Pancreas (tissue), 10 donors: Measurements from ENCODE around the gene SPOPL. TPM values are rescaled to one million over a fixed set of nuclear protein-coding genes. Genes with fewer than 3 reads are reported as not detected.
A peak's percentile ranks its signal among the peaks of the same experiment; 100 is the strongest.

Experiments
- ATAC-seq, 4 donors: fragments of 200-7000 bp; cut with Tn5 transposase; one replicate each; pipeline versions ENCODE4 v1.8.0 to v1.9.1; 2020; ENCODE audit warnings: mild to moderate bottlenecking in 4 of 4, moderate library complexity in 4 of 4
- DNase-seq, 6 donors: peaks; one replicate each; pipeline ENCODE4 v3.0.0-alpha.2; 2020
- FAIRE-seq: peaks from 2 replicates; lab custom pipeline; 2012; peaks lifted over from hg19 to GRCh38; lab: Jason Lieb, UNC
- H3K27ac ChIP-seq, 4 donors: fragments of 200-600 bp; sonication (generic); 1 replicate in 3 of 4; 2 replicates in 1 of 4; pipeline versions ENCODE4 v1.5.0 to v1.8.0; 2020
- H3K27me3 ChIP-seq, 4 donors: fragments of 200-600 bp; one replicate each; pipeline ENCODE4 v1.8.0; 2021
- H3K36me3 ChIP-seq, 3 donors: fragments of 200-600 bp; sonication (generic) in 1 of 3; one replicate each; pipeline versions ENCODE4 v1.5.0 to v1.8.0; 2020 to 2021
- H3K4me1 ChIP-seq, 3 donors: fragments of 200-600 bp; one replicate each; pipeline ENCODE4 v1.8.0; 2021
- H3K4me3 ChIP-seq, 4 donors: fragments of 200-600 bp; sonication (generic) in 2 of 4; one replicate each; pipeline versions ENCODE4 v1.5.0 to v1.8.0; 2020 to 2021
- H3K9me3 ChIP-seq, 4 donors: fragments of 200-600 bp; one replicate each; pipeline ENCODE4 v1.8.0; 2021
- CTCF ChIP-seq, 4 donors: fragments of 200-600 bp; sonication (generic) in 3 of 4; IDR thresholded peaks; one replicate each; pipeline versions ENCODE4 v1.5.0 to v1.8.0; 2021; ENCODE audit warnings: antibody characterized with exemption in 4 of 4
- WGBS, 2 donors: extraction: QIAGEN DNeasy Blood & Tissue Kit; methylation state at CpG; one replicate each; pipeline ENCODE4 v1.1.7; 2013; 5-methylcytosine and 5-hydroxymethylcytosine counted together
- intact Hi-C, 3 donors: fragments of 100-400 bp; cut with DNase I; formaldehyde crosslinking; loops; one replicate each; pipeline versions ENCODE4 v1.11.1 to v1.14.2; 2022
- polyA plus RNA-seq, 2 donors: library from polyadenylated mRNA; stranded (reverse); fragments of 200-250 nt; gene quantifications; one replicate each; pipeline ENCODE4 v1.2.3, GENCODE V29; 2013
- total RNA-seq, 6 donors: library from RNA; stranded (reverse); fragmentation: NEBNext Ultra II Directional in 4 of 6; extraction: Animal tissue kit (Norgen Biotek cat#: 25700) in 4 of 6; gene quantifications; one replicate each; pipeline versions ENCODE4 v1.2.1 to v1.2.4, GENCODE V29; 2021 to 2023
- donor health status: healthy with polysubstance abuse.
- donor health status: DM: no; HTN: no; CAD: no; lungs with moderate emphysema.
- donor health status: DM: no; HTN: no; CAD: no.
- donor health status: control.
- donor health status: control.
- donor health status: Bipolar disorder and iron deficiency.
- donor health status: DM: yes; HTN: yes; CAD: no.
- donor health status: DM: no; HTN: no; CAD: no.
- donor health status: DM: no; HTN: no; CAD: no.
- donor health status: DM: yes; HTN: yes; CAD: no.

Gene SPOPL
- total and polyA plus RNA-seq, 8 donors = 2.5 to 18.5 (median 9.6) TPM

GRCh38 chr2:138492160-138492559 is 9.4 kb upstream of the SPOPL start:
- Histone ChIP-seq H3K9me3 (no peaks in the 10 kb centered on the region), H3K27ac (peak overlapping the region in 1 of 4 donors; percentile 39), H3K36me3 (no peaks in the 10 kb centered on the region), H3K4me3 (no peak overlapping the region), H3K4me1 (peaks cover 0 to 31% (median 18%) of the 10 kb centered on the region in 3 donors), H3K27me3 (no peaks in the 10 kb centered on the region)
- ATAC-seq (no peak), DNase-seq (no peak), FAIRE-seq (no peak)
- 68 to 77% methylated on average over 2 of the region's 2 CpGs for WGBS, 2 donors
- no peak for TF ChIP-seq CTCF (IDR thresholded peaks at IDR 0.05)
- intact Hi-C loops = no loop called here

- ATAC-seq (peak; percentile 70 to 80 (median 76)), FAIRE-seq (no peak)
- intact Hi-C loops = no loop called here
Observed at GRCh38 chr2:138493334-138493733, 8.2 kb upstream of the SPOPL start.

GRCh38 chr2:138494265-138494966 is 7.2 kb upstream of the SPOPL start:
- Histone ChIP-seq H3K9me3 (no peaks in the 10 kb centered on the region), H3K27me3 (no peaks in the 10 kb centered on the region), H3K4me1 (peaks cover 0 to 31% (median 18%) of the 10 kb centered on the region in 3 donors), H3K36me3 (no peaks in the 10 kb centered on the region), H3K4me3 (no peak overlapping the region), H3K27ac (no peak overlapping the region)
- DNase-seq (no peak), FAIRE-seq (no peak), ATAC-seq (no peak)
- intact Hi-C loops = no loop called here
- WGBS, 2 donors = 51 to 53% methylated on average over 2 of the region's 2 CpGs
- no peak for TF ChIP-seq CTCF (IDR thresholded peaks at IDR 0.05)

More at GRCh38 chr2:138493334-138493733, 8.2 kb upstream of the SPOPL start:
- no peak for TF ChIP-seq CTCF (IDR thresholded peaks at IDR 0.05)
- Histone ChIP-seq H3K4me1 (peaks cover 0 to 31% (median 18%) of the 10 kb centered on the region in 3 donors), H3K9me3 (no peaks in the 10 kb centered on the region), H3K36me3 (no peaks in the 10 kb centered on the region), H3K27me3 (no peaks in the 10 kb centered on the region), H3K4me3 (no peak overlapping the region), H3K27ac (no peak overlapping the region)
- no peak for DNase-seq
- WGBS, 2 donors = 49 to 52% methylated on average over 4 of the region's 4 CpGs

- Histone ChIP-seq H3K27me3 (no peaks in the 10 kb centered on the region), H3K4me1 (peaks cover 0 to 35% (median 18%) of the 10 kb centered on the region in 3 donors), H3K36me3 (no peaks in the 10 kb centered on the region), H3K9me3 (no peaks in the 10 kb centered on the region), H3K4me3 (no peak overlapping the region), H3K27ac (no peak overlapping the region)
- intact Hi-C loops = no loop called here
- ATAC-seq = no peak
- no peak for TF ChIP-seq CTCF (IDR thresholded peaks at IDR 0.05)
- 93 to 100% methylated on average over 2 of the region's 2 CpGs for WGBS, 2 donors
- no peak for FAIRE-seq
- no peak for DNase-seq
Observed at GRCh38 chr2:138495384-138495783, 6.2 kb upstream of the SPOPL start.

- ATAC-seq = no peak
- intact Hi-C loops = no loop called here
Observed at GRCh38 chr2:138496096-138496651, 5.4 kb upstream of the SPOPL start.

More at GRCh38 chr2:138496096-138496651, 5.4 kb upstream of the SPOPL start:
- H3K4me3 ChIP-seq = no peak overlapping the region
- no peaks in the 10 kb centered on the region for H3K9me3 ChIP-seq
- WGBS, 2 donors = 91 to 93% methylated on average over 4 of the region's 4 CpGs
- no peak overlapping the region for H3K27ac ChIP-seq
- H3K4me1 ChIP-seq = peaks cover 0 to 31% (median 12%) of the 10 kb centered on the region in 3 donors
- no peaks in the 10 kb centered on the region for H3K36me3 ChIP-seq
- no peak for FAIRE-seq
- no peak for TF ChIP-seq CTCF (IDR thresholded peaks at IDR 0.05)
- no peaks in the 10 kb centered on the region for H3K27me3 ChIP-seq
- DNase-seq = no peak
